ENCODE measurements around the gene CBX2.
"Not testable (repeated sequence)": the region's sequence is repeated elsewhere in the genome, so short reads cannot be mapped to it uniquely, and the experiment has no call there.

The CBX2 gene

DNA sequence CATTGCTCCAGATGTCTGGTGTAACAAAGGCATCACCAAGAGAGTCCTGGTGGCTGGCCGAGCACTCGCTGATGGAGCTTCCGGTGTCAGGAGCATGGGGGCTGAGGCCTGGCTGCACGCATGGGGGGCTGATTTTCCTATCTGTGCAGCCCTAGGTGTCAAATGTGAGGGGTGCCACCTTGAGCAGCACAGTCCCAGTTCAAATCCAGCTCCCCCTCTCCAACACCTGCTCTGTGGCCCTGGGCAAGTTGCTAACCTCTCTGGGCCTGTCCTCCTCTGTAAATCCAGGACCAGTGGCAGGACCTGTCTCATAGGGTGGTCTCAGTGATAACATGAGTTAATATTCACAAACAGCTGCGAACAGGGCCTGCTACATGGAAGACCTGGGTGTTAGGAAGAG, 34.3 kb upstream of the CBX2 start:
- no peak for DNase-seq

DNA sequence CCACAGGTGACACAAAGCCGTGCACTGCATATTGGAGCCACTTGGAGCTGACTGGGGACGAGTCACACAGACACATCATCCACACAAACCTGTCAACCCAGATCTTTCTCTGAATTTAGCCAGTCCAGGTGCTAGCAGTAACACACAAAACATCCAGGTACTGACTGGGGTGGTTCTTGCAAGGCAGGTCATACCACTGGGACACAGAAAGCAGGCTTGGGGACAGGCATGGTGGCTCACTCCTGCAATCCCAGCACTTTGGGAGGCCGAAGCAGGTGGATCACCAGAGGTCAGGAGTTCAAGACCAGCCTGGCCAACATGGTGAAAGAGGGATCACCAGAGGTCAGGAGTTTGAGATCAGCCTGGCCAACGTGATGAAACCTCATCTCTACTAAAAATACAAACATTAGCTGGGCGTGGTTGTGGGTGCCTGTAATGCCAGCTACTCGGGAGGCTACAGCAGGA, 32.3 kb upstream of the CBX2 start:
- no peak for DNase-seq

DNA sequence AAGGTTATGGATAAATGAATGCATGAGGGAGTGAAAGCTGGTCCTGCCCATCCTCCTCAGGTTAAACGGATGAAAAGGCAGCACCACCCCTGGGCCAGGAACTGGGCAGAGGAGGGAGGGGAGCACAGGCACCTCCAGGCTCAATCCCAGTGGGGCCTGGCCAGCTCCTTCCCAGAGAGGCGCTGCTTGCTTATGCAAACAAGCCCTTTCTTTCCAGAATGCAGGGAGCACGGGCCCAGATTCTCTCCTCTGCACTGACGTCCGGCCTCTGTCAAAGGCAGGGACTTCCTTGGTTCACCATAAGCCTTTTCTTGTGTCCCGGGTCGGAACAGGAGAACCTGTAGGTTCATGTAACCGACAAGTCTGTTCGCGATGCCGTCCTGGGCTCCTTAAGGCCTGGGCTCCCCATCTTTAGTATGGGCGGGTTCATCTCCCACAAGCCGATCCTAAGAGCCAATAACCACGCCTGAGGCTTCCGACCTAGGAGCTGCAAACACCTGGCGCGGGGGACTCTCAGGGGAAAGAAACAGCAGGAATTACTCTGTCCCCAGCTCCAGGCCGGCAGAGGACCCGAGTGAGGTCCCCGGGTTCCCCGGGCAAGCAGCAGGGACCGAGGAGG, 30.9 kb upstream of the CBX2 start:
- DNase-seq, result no peak

DNA sequence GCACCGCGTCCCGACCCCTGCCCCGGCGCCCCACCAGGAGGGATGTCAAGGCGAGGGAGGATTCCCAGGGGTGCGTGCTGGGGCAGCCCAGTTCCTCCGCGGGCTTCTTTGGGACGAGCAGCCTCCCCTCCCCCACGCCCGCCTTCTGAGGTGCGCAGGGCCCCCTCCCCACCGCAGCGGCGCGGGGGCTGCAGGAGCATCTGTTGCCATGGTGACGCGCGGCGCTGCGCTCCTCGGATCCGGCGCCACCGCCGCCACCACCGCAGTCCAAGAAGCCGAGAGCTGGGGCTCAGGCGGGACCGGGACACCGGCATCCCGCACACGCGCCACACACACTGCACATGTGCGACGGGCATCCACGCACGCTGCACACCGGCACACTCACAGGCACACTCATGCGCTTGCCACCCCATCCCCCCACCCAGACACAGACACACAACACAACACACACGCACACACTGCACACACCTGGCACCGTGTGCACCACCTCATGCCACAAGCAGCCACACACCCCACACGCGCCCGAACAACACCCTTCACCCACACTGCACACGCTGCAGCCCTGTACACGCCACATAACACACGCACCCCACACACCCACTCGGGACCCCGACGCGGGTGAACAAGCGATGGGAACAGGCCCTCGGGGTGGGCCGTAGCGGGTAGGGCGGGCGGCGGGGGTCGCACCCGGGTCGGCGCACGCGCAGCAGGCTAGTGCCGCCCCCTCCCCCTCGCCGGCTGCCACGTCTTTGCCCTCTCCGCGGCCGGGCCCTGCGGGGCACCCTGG, 30.2 kb upstream of the CBX2 start:
- DNase-seq, result peak; percentile 28

DNA sequence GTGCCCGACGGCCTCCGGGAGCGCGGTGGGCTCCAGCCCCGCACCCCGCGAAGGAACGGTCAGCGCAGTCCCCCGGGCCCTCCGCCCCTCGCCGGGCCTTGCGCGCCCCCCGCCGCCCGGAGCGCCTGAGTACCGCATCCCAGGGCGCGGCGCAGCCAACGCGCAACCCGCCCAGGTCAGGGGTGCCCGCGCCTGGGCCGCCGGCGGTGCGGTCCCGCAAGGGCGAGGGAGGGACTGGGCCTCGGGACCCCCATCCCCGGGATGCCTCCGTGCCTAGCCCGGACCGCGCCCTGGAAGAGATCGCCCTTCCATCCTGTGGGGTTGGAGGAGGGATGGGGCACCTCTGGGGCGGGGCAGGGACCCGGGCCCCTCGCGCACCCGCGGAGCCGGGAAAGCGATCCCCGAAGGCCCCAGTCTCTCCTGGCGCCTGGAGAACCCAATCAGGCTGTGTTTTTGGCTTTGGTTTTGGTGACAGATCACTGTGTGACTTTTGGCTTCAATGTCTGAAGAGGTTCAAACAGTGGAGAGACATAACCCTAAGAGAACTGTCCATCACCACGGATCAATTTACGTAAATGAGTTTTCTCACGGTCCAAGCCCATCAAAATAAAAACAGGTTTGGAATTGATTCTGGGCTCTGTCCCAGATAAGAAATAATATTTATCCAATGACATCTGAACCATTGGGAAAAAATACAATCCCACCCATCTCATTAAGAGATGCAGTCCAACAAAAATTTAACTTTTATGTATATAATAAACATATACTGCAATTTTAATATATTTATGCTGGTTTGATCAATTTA, 29.5 kb upstream of the CBX2 start:
- DNase-seq, result no peak

DNA sequence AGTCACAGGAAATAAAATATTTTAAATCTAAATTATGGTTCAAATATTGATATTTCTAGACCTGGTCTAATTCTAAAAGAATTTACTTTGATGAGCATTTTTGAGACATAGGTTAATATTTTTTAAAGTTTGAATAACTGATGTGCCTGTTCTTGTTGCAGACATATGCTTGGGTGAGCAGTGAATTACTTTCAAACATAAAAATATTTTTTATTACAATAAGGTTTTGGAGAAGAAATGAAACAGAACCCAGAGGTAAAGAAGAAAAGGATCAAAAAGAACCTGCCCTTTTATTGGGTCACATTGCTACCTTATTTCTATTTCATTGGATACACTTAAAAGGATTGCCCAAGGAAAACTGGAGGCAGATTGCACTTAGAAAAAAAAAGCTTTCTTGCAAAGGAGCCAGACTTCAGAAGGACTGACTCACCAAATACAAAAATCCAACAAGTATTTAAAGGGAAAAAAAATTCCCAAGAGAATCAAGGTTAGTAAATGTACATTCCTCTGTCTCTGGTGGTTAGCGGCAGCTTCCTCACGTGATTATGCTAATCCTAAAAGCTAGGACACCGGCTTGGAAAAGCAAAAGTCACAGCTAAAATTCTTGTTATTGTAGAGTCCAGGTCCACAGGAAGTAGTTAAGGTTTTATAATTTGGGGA, 28.7 kb upstream of the CBX2 start:
- no peak for DNase-seq

DNA sequence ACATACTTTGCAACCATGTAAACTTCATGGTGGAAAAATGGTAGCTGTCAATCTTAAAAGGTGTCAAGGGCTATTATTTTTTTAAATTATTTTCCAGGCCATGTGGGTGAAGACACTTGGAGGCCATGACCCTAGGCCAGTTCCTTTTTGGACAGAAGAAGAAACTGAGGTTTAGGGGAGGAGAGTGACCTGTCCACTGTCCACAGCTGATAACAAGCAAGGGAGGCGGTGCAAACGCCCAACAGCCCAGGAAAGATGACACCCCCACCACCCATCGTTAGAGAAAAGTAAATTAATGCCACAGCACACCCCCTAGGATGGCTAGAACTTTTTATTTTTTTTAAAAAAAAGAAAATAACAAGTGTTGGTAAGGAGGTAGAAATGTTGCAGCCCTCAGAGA, 28.0 kb upstream of the CBX2 start:
- DNase-seq, result no peak

DNA sequence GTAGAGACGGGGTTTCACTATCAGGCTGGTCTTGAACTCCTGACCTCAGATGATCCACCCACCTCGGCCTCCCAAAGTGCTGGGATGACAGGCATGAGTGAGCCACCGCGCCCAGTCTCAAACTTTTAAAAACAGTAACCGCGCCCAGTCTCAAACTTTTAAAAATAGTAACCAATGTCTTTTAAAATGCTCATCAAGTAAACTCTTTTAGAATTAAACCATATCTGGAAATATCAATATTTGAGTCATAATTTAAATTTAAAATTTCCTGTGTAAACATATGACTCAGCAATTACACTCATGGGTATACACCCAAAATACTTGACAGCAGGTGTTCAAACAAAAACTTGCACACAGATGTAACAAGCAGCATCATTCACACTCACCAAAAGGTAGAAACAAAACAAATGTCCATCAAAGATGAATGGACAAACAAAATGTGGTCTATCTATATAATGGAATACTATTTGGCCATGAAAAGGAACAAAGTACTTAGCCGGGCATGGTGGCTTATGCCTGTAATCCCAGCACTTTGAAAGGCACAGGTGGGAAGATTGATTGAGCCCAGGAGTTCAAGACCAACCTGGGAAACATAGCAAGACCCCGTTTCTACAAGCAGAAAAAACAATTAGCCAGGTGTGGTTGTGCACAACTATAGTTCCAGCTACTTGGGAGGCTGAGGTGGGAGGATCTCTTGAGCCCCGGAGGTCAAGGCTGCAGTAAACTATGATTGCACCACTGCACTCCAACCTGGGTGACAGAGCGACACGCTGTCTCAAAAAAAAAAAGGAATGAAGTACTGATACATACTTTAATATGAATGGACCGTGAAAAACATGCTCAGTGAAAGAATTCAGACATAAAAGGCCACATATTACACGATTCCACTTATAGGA, 27.1 kb upstream of the CBX2 start:
- DNase-seq, result no peak

DNA sequence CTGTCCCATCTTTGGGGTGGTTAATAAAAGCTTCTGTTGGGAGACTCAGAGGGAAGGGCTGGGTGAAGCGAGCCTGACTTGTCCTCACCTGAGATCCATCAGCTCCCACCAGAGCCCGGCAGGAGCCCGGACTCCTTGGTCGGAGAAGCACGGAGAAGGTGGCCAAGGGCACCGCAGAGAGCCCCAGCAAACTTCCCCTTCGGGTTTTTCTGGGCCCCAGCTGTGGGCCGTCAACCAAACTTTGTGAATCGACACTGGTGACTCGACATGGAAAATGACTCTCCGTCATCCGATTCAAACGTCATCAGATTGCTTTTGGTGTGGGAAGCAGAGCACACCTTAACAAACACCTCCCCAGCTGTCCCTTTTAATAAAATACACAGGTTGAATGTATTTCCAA, 25.8 kb upstream of the CBX2 start:
- no peak for DNase-seq

DNA sequence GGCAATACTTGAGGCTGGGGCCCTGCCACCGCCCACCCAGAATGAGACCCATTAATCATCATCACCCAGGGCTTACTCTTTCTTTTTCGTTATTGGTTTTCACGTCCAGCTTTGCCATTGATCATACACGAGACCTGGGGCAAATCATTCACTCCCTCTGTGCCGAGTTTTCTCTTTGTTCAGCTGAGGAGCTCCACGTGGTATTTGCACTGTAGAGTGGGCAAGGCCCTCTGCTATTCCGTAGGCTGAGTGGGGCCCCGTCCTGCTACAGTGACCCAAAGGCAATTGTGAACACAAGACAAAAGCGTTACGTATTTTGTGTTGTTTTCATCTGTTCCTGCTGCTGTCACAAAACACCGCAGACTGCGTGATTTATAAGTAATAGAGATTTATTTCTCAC, 23.6 kb upstream of the CBX2 start:
- DNase-seq, result no peak

DNA sequence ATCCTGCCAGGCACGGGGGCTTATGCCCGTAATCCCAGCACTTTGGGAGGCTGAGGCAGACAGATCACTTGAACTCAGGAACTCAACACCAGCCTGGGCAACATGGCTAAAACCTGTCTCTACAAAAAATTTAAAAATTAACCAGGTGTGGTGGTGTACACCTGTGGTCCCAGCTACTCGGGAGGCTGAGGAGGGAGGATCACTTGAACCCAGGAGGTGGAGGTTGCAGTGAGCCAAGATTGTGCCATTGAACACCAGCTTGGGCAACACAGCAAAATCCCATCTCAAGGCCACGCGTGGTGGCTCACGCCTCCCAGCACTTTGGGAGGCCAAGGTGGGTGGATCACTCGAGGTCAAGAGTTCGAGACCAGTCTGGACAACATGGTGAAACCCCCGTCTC, 23.0 kb upstream of the CBX2 start:
- not testable (repeated sequence) for DNase-seq

DNA sequence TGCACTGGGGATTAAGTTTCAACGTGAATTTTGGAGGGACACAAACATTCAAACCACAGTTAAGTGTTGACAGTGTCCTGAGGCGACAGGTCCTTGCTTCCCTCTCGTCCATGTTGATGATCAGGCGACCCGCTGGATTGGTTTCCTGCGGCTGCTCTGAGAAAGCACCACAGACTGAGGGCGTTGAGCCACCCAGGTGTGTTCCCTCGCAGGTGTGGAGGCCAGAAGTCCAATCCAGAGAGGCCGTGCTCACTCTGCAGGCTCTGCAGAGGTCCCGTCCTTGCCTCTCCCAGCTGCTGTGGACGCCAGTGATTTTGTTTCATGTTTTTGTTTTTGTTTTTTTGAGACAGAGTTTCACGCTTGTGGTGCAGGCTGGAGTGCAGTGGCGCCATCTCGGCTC, 22.4 kb upstream of the CBX2 start:
- DNase-seq, result no peak

DNA sequence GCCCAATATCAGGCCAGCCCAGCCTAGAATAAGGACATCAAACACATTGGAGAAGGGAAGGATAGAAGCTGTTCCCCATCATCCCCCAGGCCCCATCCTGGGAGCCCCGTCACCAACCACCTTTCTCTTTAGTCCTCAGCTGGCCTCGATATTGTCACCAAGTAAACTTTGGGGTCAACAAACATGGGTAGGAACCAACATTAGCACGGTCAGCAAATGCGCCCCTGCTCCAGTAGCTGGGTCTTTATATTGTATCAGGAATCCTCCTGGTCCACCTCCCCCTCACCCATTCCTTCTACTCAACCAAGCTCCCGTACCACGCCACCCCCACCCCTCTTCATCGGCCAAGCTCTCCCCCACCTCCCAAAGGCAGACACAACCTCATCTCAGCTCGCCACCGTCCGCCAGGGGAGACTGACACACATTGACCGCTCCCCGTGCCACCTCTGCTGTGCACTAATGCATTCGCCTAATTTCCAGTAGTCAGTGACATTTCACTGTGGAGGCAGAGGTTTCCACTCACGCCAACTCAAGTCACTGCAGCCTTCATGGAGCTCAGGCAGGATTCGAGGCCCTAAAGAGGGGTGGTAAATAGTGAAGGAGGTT, 20.7 kb upstream of the CBX2 start:
- DNase-seq, result no peak

DNA sequence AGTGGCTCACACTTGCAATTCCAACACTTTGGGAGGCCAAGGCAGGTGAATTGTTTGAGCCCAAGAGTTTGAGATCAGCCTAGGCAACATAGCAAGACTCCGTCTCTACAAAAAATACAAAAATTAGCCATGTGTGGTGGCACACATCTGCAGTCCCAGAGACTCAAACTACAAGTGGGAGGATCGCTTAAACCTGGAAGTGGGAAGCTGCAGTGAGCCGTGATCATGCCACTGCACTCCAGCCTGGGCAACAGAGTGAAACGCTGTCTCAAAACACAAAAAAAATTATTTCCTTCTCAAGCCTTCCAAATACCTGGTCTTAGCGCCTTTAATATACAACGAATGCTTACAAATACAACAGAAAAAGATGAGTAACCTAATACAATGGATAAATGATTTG, 19.7 kb upstream of the CBX2 start:
- DNase-seq, result no peak

DNA sequence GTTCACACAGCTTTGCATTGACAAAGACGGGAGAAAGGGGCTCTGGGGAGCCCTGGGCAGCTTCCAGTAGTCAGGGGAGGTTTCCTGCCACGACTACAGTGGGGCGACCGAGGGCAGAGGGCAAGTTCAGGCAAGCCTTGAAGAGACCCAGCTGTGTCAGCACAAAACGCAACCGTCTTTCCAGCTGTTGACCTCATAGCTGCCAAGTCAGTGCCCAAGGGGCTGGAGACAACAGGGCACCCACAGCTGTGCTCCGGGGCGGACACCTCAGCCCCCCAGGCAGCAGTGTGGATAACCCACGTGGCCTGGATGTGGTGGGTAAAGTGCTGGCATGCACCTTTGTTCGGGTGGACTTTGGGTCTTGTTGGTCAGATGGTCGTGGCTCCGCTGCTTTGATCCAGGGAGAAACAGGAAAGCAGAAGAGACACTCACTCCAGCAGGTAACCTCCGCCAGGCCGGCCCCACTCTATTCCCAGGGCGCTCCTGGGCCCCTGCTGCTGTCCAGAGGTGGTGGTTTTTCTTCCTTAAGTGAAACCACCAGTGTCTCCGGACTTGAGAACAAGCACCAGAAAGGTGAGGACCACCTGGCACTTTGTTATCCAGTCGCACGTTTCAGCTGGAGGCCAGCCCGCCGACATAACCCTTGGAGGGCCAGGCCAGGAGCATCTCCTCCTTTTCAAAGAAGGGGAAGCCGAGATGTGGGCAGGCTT, 17.6 kb upstream of the CBX2 start:
- no peak for DNase-seq

DNA sequence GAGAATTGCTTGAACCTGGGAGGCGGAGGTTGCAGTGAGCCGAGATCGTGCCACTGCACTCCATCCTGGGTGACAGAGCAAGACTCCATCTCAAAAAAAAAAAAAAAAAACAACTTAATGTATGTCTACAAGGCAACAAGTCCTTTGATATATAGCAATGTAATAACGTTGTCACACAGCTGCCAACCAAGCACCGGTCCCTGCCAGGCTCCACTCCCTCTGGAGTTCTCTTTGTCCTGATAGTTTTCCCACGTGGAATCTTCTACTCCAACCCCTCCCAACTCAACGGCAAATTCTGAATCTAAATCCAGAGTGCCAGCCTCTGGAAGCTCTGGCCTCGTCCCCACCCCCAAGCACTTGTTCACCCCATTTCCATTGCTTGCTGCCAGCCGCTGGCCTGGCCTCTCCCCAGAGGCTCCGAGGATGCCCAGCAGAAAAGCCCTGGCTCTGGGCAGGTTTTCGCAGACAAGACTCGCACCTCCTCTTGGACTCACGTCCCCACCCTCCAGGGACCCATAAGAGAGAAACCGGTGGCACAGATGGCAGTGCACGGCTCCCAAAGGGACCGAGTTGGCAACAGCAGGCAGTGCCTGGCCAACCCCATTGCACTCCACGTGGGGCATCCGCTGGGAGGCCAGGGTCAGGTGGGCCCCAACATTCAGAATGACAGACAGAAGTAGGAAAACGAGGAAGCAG, 15.9 kb upstream of the CBX2 start:
- no peak for DNase-seq

DNA sequence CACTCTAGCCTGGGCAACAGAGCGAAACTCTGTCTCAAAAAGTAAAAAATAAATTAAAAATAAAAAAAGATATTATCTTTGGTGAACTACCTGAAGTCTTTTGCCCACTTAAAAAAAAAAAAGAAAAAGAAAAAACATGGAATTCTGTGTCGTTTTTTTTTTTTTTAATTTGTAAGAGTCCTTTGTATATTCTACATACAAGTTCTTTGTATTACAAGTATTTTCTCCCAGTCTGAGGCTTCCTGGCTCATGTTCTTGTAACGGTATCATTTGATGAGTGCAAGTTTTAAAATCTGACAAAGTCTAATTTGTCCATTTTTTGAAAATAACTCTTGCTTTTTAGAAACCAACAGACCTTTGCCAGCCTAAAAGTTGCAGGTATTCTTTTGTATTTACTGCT, 12.2 kb upstream of the CBX2 start:
- DNase-seq, result no peak

DNA sequence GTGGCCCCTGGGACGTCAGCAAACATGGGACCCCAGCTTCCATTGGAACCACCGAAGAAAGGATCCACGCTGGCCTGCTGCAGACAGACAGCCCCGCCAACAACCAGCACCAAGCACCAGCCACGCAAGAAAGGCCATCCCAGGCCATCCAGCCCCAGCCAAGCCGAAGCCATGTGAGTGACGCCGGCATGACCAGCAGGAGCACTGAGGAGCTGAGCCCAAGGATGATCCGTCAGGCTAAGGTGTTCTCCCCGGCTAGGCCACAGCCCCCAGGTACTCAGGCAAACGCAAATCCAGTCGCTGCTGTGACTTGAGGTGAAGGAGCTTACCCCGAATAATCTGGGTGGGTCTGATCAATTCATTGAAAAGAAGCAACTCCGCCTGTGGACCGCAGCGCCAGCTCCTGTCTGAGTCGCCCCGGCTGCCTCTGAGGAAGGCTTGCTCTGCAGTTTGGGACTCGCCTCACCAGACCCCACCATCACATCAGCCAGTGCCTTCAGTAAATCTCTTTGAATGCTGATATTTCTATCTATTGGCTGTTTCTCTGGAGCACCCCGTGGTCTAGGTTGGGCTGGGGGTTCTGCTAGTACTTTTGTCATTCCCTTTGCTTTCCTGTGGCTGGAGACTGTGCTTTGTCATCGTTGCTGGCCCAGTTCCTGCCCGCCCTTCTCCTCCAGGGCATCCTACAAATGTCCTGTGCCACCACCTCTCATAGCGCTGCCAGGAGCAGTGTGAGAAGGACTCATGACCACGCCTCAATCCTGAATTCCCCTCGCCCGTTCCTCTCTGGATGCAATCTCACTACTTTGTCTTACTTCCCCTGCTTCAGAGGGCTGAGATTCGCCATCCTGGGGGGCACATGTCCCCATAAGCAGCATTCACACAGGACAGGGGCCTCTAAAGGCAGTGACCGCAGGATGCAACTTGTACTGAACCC, 8.1 kb upstream of the CBX2 start:
- DNase-seq, result no peak

DNA sequence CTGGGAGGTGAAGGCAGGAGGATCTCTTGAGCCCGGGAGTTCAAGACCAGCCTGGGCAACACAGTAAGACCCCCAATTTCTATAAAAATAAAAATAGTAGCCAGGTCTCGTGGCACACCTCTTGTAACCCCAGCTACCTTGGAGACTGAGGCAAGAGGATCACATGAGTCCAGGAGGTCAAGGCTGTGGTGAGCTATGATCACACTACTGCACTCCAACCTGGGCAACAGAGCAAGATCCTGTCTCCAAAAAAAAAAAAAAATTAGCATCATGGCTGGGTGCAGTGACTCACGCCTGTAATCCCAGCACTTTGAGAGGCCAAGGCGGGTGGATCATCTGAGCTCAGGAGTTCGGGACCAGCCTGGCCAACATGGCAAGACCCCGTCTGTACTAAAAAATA, 6.7 kb upstream of the CBX2 start:
- no peak for DNase-seq
